ENCODE data around the gene CAMTA2.

The CAMTA2 gene

GRCh38 chr17:4998732-4999429 is 11.4 kb upstream of the CAMTA2 start:
- no peak for DNase-seq

GRCh38 chr17:4998027-4998731 is 10.7 kb upstream of the CAMTA2 start:
- DNase-seq = peak; percentile 30

- DNase-seq = peak; percentile 83
Measured at GRCh38 chr17:4997302-4998026, 10.0 kb upstream of the CAMTA2 start, which contains the start of the genes INCA1 and KIF1C. Gene INCA1 (minus strand): TSS chr17:4997522. CDS start chr17:4994437, 3,085 bp downstream. Gene KIF1C (plus strand): TSS chr17:4997950. CDS start chr17:5000247, 2,297 bp downstream.

GRCh38 chr17:4994081-4994595 is 6.7 kb upstream of the CAMTA2 start:
- DNase-seq = no peak

GRCh38 chr17:4987767-4988567 is 492 bp upstream of the CAMTA2 start:
- DNase-seq = peak; percentile 44

GRCh38 chr17:4986403-4986802 is 1.1 kb downstream of the CAMTA2 start:
- no peak for DNase-seq

- DNase-seq = no peak
Measured at GRCh38 chr17:4982305-4982704, 5.2 kb downstream of the CAMTA2 start.

GRCh38 chr17:4980644-4981216 is 6.7 kb downstream of the CAMTA2 start:
- no peak for DNase-seq

GRCh38 chr17:4978726-4979125 is 8.7 kb downstream of the CAMTA2 start:
- no peak for DNase-seq

- no peak for DNase-seq
Measured at GRCh38 chr17:4974115-4974670, 13.3 kb downstream of the CAMTA2 start.

- no peak for DNase-seq
Measured at GRCh38 chr17:4973256-4974114, 14.0 kb downstream of the CAMTA2 start.

- no peak for DNase-seq
Measured at GRCh38 chr17:4972752-4973151, 14.7 kb downstream of the CAMTA2 start.

GRCh38 chr17:4972322-4972721 is 15.2 kb downstream of the CAMTA2 start:
- no peak for DNase-seq

GRCh38 chr17:4971826-4972225 is 15.6 kb downstream of the CAMTA2 start:
- no peak for DNase-seq

GRCh38 chr17:4970273-4970672 is 17.2 kb downstream of the CAMTA2 start:
- no peak for DNase-seq

- DNase-seq = no peak
Measured at GRCh38 chr17:4969551-4970173, 17.8 kb downstream of the CAMTA2 start.

- peak; percentile 52 for DNase-seq
Measured at GRCh38 chr17:4969047-4969550, 18.4 kb downstream of the CAMTA2 start.

GRCh38 chr17:4968486-4969046 is 18.9 kb downstream of the CAMTA2 start:
- peak; percentile 44 for DNase-seq
